Prostate gland (tissue), 2 donors: Measurements from ENCODE around the gene ZNF226.

Experiments
- CTCF ChIP-seq, 4 experiments: fragments of 200-600 bp in 2 of 4; fragments of 450-650 bp in 2 of 4; sonication (generic) in 2 of 4; IDR thresholded peaks; 1 replicate in 3 of 4; 2 replicates in 1 of 4; pipeline ENCODE4 v1.5.1; 2016 to 2019; ENCODE audit warnings: antibody characterized with exemption in 4 of 4, mild to moderate bottlenecking in 2 of 4, moderate library complexity in 2 of 4
- POLR2A ChIP-seq: fragments of 450-650 bp; IDR thresholded peaks from one replicate; pipeline ENCODE4 v1.6.1; 2016; ENCODE audit warnings: antibody characterized with exemption, mild to moderate bottlenecking

GRCh38 chr19:44202470-44202869, 37.6 kb downstream of the ZNF226 start:
- no peak for TF ChIP-seq CTCF (IDR thresholded peaks at IDR 0.05)
- no peak for TF ChIP-seq POLR2A
